Central memory CD4-positive, alpha-beta T cell (primary cell): ENCODE measurements around the gene PRR13.
"Not testable (repeated sequence)": the region's sequence is repeated elsewhere in the genome, so short reads cannot be mapped to it uniquely, and the experiment has no call there.

Source experiments
- DNase-seq: peaks from one replicate; pipeline ENCODE4 v3.0.0; 2022

Gene PRR13

GRCh38 chr12:53439582-53439981 lies 2.0 kb upstream of the PRR13 start:
- not testable (repeated sequence) for DNase-seq

- no peak for DNase-seq
Observed at GRCh38 chr12:53443955-53444354, 2.4 kb downstream of the PRR13 start.

- DNase-seq: not testable (repeated sequence)
Observed at GRCh38 chr12:53444593-53445325, 3.2 kb downstream of the PRR13 start.

GRCh38 chr12:53450936-53451335 lies 9.4 kb downstream of the PRR13 start:
- no peak for DNase-seq

GRCh38 chr12:53451661-53452158 lies 10.2 kb downstream of the PRR13 start, which contains the start of gene PCBP2:
TSS of gene PCBP2 (plus strand) at chr12:53452102. CDS start at chr12:53454801, 2,699 bp downstream.
- DNase-seq: peak; percentile 98

GRCh38 chr12:53452159-53453077 lies 10.9 kb downstream of the PRR13 start:
- peak; percentile 75 for DNase-seq

GRCh38 chr12:53453953-53454640 lies 12.6 kb downstream of the PRR13 start:
- DNase-seq: no peak

- DNase-seq: no peak
Observed at GRCh38 chr12:53454707-53455106, 13.2 kb downstream of the PRR13 start.

GRCh38 chr12:53456654-53457366 lies 15.3 kb downstream of the PRR13 start:
- DNase-seq: no peak

GRCh38 chr12:53459097-53459496 lies 17.6 kb downstream of the PRR13 start:
- no peak for DNase-seq

GRCh38 chr12:53461059-53461458 lies 19.5 kb downstream of the PRR13 start:
- DNase-seq: no peak

- DNase-seq: no peak
Observed at GRCh38 chr12:53461591-53461990, 20.1 kb downstream of the PRR13 start.

GRCh38 chr12:53462935-53463334 lies 21.4 kb downstream of the PRR13 start:
- no peak for DNase-seq

- DNase-seq: no peak
Observed at GRCh38 chr12:53463802-53464560, 22.4 kb downstream of the PRR13 start.

GRCh38 chr12:53464685-53465418 lies 23.3 kb downstream of the PRR13 start:
- no peak for DNase-seq

- DNase-seq: no peak
Observed at GRCh38 chr12:53465679-53466078, 24.1 kb downstream of the PRR13 start.

GRCh38 chr12:53466640-53467039 lies 25.1 kb downstream of the PRR13 start:
- no peak for DNase-seq

- no peak for DNase-seq
Observed at GRCh38 chr12:53467082-53467481, 25.5 kb downstream of the PRR13 start.

- DNase-seq: no peak
Observed at GRCh38 chr12:53467880-53468279, 26.3 kb downstream of the PRR13 start.

GRCh38 chr12:53468282-53468681 lies 26.7 kb downstream of the PRR13 start:
- no peak for DNase-seq
